AG10803 (cell line): ENCODE measurements around the gene FBRS.

Source experiments
- DNase-seq: peaks from one replicate; pipeline ENCODE4 v3.0.0; 2010; ENCODE audit warnings: low read depth
- H3K4me3 ChIP-seq: 2 replicates; pipeline ENCODE4 v1.5.1; 2011; ENCODE audit warnings: mild to moderate bottlenecking, low read length, control low read depth
- CTCF ChIP-seq: conservative IDR thresholded peaks from 2 replicates; pipeline ENCODE4 v1.5.1; 2011; ENCODE audit warnings: mild to moderate bottlenecking, low read length, control low read depth, inconsistent platforms

Gene FBRS

GRCh38 chr16:30649725-30650368 is 8.4 kb upstream of the FBRS start:
- peak overlapping the region; percentile 57 for H3K4me3 ChIP-seq
- DNase-seq: no peak
- no peak for TF ChIP-seq CTCF

GRCh38 chr16:30650369-30651123 is 7.7 kb upstream of the FBRS start, which contains the start of gene PRR14:
TSS of gene PRR14 (plus strand) at chr16:30650960. CDS start at chr16:30651646, 686 bp downstream.
- peak within 1 kb of the TSS; percentile 91 for H3K4me3 ChIP-seq
- no peak for TF ChIP-seq CTCF
- DNase-seq: peak; percentile 99

- TF ChIP-seq CTCF: peak; percentile 40
- peak overlapping the region; percentile 91 for H3K4me3 ChIP-seq
- peak; percentile 69 for DNase-seq
Observed at GRCh38 chr16:30651124-30652004, 6.9 kb upstream of the FBRS start.

- no peak for DNase-seq
- peak overlapping the region; percentile 72 for H3K4me3 ChIP-seq
- no peak for TF ChIP-seq CTCF
Observed at GRCh38 chr16:30652005-30652296, 6.3 kb upstream of the FBRS start.

- TF ChIP-seq CTCF: no peak
- no peak overlapping the region for H3K4me3 ChIP-seq
- DNase-seq: no peak
Observed at GRCh38 chr16:30652718-30653117, 5.5 kb upstream of the FBRS start.

GRCh38 chr16:30654856-30655255 is 3.4 kb upstream of the FBRS start:
- DNase-seq: no peak
- TF ChIP-seq CTCF: no peak
- no peak overlapping the region for H3K4me3 ChIP-seq
